OCI-LY3 (cell line): ENCODE measurements around the gene SLC25A26.

ENCODE experiments used
- H2AFZ ChIP-seq: fragments of 200-600, 300-600 bp; shearing (Covaris generic); 2 replicates; pipeline ENCODE4 v1.6.0; 2014; ENCODE audit warnings: antibody characterized with exemption, low read depth, low read length
- H3K27ac ChIP-seq: fragments of 200-600, 300-600 bp; sonication (generic); 2 replicates; pipeline ENCODE4 v1.5.1; 2014; ENCODE audit warnings: mild to moderate bottlenecking, low read length, moderate library complexity, mixed read lengths
- H3K27me3 ChIP-seq: fragments of 200-600, 300-600 bp; sonication (generic); 2 replicates; pipeline ENCODE4 v1.6.1; 2014; ENCODE audit warnings: low read depth, low read length, mixed read lengths
- H3K36me3 ChIP-seq: fragments of 200-600, 300-600 bp; sonication (generic); replicated peaks from 2 replicates; pipeline ENCODE3; 2014; ENCODE audit warnings: low read depth, low read length, mixed read lengths
- H3K4me1 ChIP-seq: fragments of 300-600, 200-600 bp; sonication (generic); 2 replicates; pipeline ENCODE4 v1.6.1; 2014; ENCODE audit warnings: low read length, mixed read lengths
- H3K4me2 ChIP-seq: fragments of 200-600, 300-600 bp; sonication (generic); 2 replicates; pipeline ENCODE4 v1.6.1; 2014; ENCODE audit warnings: low read length, mixed read lengths
- H3K4me3 ChIP-seq: fragments of 300-600, 200-600 bp; sonication (generic); 2 replicates; pipeline ENCODE4 v1.5.1; 2014; ENCODE audit warnings: antibody characterized with exemption, mild to moderate bottlenecking, low read length, moderate library complexity
- H3K79me2 ChIP-seq: fragments of 300-600, 200-600 bp; shearing (Covaris generic); 2 replicates; pipeline ENCODE4 v1.6.1; 2014; ENCODE audit warnings: mild to moderate bottlenecking, low read length, mixed read lengths
- H3K9ac ChIP-seq: fragments of 300-600, 200-600 bp; shearing (Covaris generic); 2 replicates; pipeline ENCODE4 v1.6.0; 2014; ENCODE audit warnings: mild to moderate bottlenecking, low read length, moderate library complexity
- H3K9me3 ChIP-seq: fragments of 200-600, 300-600 bp; shearing (Covaris generic); 2 replicates; pipeline ENCODE4 v1.6.1; 2014; ENCODE audit warnings: low read length, mixed read lengths; ENCODE audit not compliant: insufficient read depth
- H4K20me1 ChIP-seq: fragments of 200-600, 300-600 bp; sonication (generic); 2 replicates; pipeline ENCODE4 v1.6.1; 2016; ENCODE audit warnings: low read length, mixed read lengths; ENCODE audit not compliant: insufficient read depth
- CTCF ChIP-seq: fragments of 200-600, 300-600 bp; sonication (generic); IDR thresholded peaks from 2 replicates; pipeline ENCODE4 v1.5.1; 2014; ENCODE audit warnings: antibody characterized with exemption, low read length, low read depth
- EZH2phosphoT487 ChIP-seq: fragments of 200-600 bp; shearing (Covaris generic); IDR thresholded peaks from 2 replicates; pipeline ENCODE4 v1.6.1; 2018; ENCODE audit warnings: antibody characterized with exemption, mixed run types, low read depth

Gene SLC25A26

GRCh38 chr3:66406831-66407610 lies 186.2 kb downstream of the SLC25A26 start:
- no peaks in the 10 kb centered on the region for H3K79me2 ChIP-seq
- no peak overlapping the region for H3K27ac ChIP-seq
- no peaks in the 10 kb centered on the region for H3K9me3 ChIP-seq
- no peak overlapping the region for H2AFZ ChIP-seq
- peaks cover 42% of the 10 kb centered on the region for H3K36me3 ChIP-seq
- 0 out of 2 replicates have a peak, but pooled peaks cover 3% of the 10 kb centered on the region for H4K20me1 ChIP-seq
- H3K9ac ChIP-seq, result no peak overlapping the region
- H3K4me3 ChIP-seq, result no peak overlapping the region
- no peaks in the 10 kb centered on the region for H3K27me3 ChIP-seq
- TF ChIP-seq EZH2phosphoT487, result no peak
- TF ChIP-seq CTCF, result no peak
- peaks cover 10% of the 10 kb centered on the region for H3K4me1 ChIP-seq
- no peak overlapping the region for H3K4me2 ChIP-seq

- peaks cover 49% of the 10 kb centered on the region for H3K36me3 ChIP-seq
- 0 out of 2 replicates have a peak, but pooled peaks cover 3% of the 10 kb centered on the region for H4K20me1 ChIP-seq
- peak overlapping the region; percentile 6; the same call in 1 of the 2 replicates for H3K4me2 ChIP-seq
- TF ChIP-seq CTCF (peak; percentile 97), EZH2phosphoT487 (no peak)
- H3K4me3 ChIP-seq, result no peak overlapping the region
- H3K27me3 ChIP-seq, result no peaks in the 10 kb centered on the region
- peaks cover 10% of the 10 kb centered on the region for H3K4me1 ChIP-seq
- no peak overlapping the region for H3K27ac ChIP-seq
- no peaks in the 10 kb centered on the region for H3K79me2 ChIP-seq
- no peak overlapping the region for H3K9ac ChIP-seq
- H3K9me3 ChIP-seq, result no peaks in the 10 kb centered on the region
- no peak overlapping the region for H2AFZ ChIP-seq
These were observed 186.9 kb downstream of the SLC25A26 start for GRCh38 chr3:66407611-66408218.

- H3K9ac ChIP-seq, result no peak overlapping the region
- no peaks in the 10 kb centered on the region for H3K27me3 ChIP-seq
These were observed 189.3 kb downstream of the SLC25A26 start for GRCh38 chr3:66409771-66410754.

More at GRCh38 chr3:66409771-66410754, 189.3 kb downstream of the SLC25A26 start:
- Histone ChIP-seq H4K20me1 (0 out of 2 replicates have a peak, but pooled peaks cover 3% of the 10 kb centered on the region), H2AFZ (no peak overlapping the region), H3K4me1 (peaks cover 10% of the 10 kb centered on the region), H3K4me3 (no peak overlapping the region), H3K79me2 (no peaks in the 10 kb centered on the region), H3K36me3 (peaks cover 66% of the 10 kb centered on the region), H3K4me2 (no peak overlapping the region), H3K27ac (no peak overlapping the region), H3K9me3 (no peaks in the 10 kb centered on the region)
- no peak for TF ChIP-seq EZH2phosphoT487
- TF ChIP-seq CTCF, result no peak
